ENCODE measurements around the gene POLD1.
"Not testable (repeated sequence)": the region's sequence is repeated elsewhere in the genome, so short reads cannot be mapped to it uniquely, and the experiment has no call there.

Gene POLD1

GRCh38 chr19:50383852-50384684 lies at the start of gene POLD1:
Gene POLD1, plus strand, starts transcription at chr19:50384347. Its CDS starts 14,505 bp downstream, at chr19:50398852.
- peak; percentile 88 for DNase-seq (ENCODE audit: low read depth, low spot score)

DNA sequence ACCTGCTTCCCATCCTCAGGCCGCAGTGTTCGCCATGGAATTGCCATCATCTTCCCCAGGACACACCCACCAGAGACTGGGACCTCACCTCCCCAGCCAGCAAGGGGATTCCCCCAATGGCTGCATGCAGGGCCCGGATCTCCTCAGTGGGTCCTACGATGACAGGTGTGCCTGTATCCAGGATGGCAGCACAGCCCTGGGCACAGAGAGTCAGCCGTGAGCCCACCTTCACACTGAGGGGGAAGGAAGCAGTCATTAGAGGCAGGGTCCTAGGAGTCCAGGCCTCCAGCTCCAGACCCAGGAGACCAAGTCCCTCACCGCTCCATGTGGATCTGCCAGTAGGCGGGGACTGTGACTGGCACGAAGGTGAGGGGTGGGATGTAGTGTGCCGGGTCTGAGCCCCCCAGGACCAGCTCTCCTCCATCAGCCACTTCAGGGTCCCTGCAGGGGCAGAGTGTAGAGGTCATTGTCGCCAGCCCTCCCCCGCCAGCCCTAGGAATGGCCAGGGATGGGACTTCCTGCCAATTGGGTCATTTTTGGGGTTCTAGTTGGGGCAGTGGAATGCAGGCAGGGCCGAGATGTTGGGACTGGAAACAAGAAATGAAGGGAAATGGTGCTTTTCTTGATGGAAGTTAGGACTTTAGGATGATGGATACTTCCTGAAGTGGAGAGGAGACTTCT lies 49.3 kb upstream of the POLD1 start:
- DNase-seq (ENCODE audit: low read depth, low spot score), result no peak

GRCh38 chr19:50337031-50337430 lies 47.1 kb upstream of the POLD1 start:
- not testable (repeated sequence) for DNase-seq (ENCODE audit: low read depth, low spot score)

- DNase-seq (ENCODE audit: low read depth, low spot score), result no peak
Observed at GRCh38 chr19:50340331-50340730, 43.8 kb upstream of the POLD1 start.

DNA sequence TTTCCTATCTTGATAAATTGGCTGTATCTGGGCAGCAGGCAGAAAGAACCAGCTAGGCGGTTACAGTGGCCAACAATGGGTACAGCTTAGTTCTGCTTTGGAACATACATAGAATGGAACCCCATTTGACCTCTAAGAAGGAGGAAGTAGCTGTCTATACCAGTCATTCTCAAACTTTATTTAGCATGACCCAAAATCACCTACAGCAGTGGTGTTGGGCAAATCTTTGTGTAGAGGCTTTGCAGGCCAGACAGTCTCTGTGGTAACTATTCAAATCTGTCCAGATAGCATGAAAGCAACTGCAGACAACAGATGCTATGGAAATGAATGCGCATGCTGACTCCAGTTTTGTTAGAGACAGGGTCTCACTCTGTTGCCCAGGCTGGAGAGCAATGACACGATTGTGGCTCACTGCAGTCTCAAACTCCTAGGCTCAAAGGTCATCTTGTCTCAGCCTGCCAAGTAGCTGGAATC lies 43.0 kb upstream of the POLD1 start:
- DNase-seq (ENCODE audit: low read depth, low spot score), result no peak

DNA sequence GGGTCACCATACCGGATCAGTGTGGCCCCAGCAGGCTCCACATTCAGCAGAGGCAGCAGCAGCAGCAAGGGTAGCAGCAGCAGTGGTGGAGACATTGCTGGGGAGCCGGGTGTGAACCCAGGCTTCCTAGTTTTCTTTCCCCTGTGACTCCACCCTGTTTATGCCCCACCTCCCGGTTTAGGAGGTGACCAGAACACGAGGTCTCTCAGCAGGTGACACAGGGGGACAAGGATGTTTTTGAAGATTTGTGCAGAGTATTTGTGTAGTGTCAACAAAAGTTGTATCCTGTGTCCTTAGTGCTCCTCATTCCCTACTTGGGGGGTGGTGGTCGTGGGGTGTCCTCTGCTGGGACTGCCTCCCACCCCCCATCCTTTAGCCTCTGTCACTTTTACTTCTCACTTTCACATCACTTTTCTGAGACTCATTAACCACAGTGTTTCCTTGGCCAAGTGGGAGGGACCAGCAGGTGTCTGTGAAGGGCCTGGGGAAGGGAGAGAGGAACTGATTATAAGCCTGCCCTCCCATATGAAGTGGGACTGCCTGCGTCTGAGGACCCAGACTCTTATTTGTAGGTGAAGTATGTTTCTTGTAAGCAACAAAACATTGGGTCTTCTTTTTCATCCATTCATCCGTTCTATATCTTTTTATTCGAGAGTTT lies 39.4 kb upstream of the POLD1 start:
- DNase-seq (ENCODE audit: low read depth, low spot score), result no peak

DNA sequence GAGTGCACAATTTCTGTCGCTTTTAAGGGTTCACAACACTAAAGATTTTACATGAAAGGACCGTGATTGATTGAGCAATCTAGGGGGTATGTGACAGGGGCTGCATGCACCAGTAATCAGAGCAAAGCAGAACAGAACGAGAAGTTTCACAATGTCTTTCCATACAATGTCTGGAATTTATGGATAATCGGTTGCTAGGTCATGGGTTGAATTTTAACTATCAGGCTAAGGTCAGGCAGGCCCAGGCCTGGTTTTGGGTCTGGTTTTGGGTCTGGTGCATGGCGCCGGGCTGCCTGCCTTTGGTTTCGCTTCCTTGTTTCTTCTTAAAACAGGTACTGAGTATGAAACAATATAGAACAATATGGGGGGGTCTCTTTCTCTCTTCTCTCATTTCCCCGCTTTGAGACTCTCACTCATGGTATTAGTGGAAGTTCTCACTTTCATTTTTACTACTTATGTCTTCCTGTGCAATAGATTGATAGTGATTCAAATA lies 37.0 kb upstream of the POLD1 start:
- DNase-seq (ENCODE audit: low read depth, low spot score), result not testable (repeated sequence)

- DNase-seq (ENCODE audit: low read depth, low spot score), result no peak
Observed at GRCh38 chr19:50349277-50350057, 34.7 kb upstream of the POLD1 start.

GRCh38 chr19:50352242-50352641 lies 31.9 kb upstream of the POLD1 start:
- DNase-seq (ENCODE audit: low read depth, low spot score), result no peak

DNA sequence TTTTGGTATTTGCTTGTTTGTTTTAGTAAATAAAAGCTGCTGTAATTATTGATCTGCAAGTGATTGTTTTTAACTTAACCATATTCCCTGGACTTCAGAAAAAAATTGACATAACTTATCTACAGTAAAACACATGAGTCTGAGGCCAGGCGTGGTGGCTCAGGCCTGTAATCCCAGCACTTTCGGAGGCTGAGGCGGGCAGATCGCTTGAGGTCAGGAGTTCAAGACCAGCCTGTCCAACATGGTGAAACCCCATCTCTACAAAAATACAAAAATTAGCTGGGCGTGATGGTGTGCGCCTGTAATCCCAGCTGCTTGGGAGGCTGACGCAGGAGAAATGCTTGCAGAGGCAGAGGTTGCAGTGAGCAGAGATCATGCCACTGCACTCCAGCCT lies 30.7 kb upstream of the POLD1 start:
- not testable (repeated sequence) for DNase-seq (ENCODE audit: low read depth, low spot score)

DNA sequence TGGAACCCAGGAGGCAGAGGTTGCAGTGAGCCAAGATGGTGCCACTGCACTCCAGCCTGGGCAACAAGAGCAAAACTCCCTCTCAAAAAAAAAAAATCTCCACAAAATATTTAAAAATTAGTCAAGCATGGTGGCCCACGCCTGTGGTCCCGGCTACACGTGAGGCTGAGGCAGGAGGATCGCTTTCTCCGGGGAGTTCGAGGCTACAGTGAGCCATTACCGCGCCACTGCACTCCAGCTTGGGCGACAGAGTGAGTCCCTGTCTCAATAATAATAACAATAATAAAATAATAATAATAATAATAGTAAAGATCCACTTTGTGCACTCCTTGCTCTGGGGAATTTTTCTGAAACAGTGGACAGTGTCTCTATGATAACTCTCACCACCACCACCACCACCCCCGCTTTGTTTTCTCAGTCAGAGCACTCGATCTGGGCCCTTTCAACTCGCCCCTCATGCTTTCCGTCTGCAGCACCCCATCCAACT lies 27.4 kb upstream of the POLD1 start:
- no peak for DNase-seq (ENCODE audit: low read depth, low spot score)

- peak; percentile 15 for DNase-seq (ENCODE audit: low read depth, low spot score)
Observed at GRCh38 chr19:50357178-50358100, 26.7 kb upstream of the POLD1 start.

DNA sequence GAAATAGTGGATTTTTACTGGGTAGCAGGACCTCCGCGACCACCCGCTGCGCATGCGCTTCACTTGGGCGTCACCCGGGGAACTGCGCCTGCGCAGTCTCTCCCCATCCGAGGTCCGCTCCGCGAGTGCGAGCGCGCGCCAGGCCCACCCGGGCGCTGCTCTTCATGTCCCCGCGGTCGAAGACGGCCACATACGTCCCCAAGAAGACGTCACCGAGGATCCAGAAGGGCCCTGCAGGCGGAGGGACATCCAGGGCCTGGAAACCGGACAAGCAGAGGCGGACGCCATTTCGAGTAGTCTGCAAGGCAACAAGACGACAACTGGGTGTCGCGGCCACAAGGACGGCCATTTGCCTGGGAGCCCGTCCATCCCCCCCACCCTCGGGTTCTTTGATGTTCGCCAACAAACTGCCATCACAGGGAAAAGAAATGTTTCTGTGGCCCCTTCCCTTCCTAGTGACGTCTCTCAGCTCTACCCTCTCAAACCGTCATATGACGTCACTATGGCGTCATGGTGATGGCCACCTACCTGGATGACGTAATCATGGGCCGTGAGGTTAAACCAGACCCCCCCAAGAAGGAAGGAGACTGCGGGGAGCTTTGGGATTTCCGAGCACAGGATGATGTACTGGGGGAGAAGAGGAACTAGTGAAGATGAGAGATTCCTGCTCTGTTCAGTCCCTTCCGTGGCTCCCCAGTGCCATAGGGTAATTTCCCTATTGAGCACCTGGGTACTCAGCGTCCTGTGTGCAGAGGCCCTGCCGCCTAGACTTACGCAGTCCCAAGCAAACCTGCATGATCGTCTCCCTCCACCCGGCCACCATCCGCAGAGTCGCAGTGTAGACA lies 25.4 kb upstream of the POLD1 start:
- DNase-seq (ENCODE audit: low read depth, low spot score), result no peak

GRCh38 chr19:50359328-50359818 lies 24.8 kb upstream of the POLD1 start:
- no peak for DNase-seq (ENCODE audit: low read depth, low spot score)

DNA sequence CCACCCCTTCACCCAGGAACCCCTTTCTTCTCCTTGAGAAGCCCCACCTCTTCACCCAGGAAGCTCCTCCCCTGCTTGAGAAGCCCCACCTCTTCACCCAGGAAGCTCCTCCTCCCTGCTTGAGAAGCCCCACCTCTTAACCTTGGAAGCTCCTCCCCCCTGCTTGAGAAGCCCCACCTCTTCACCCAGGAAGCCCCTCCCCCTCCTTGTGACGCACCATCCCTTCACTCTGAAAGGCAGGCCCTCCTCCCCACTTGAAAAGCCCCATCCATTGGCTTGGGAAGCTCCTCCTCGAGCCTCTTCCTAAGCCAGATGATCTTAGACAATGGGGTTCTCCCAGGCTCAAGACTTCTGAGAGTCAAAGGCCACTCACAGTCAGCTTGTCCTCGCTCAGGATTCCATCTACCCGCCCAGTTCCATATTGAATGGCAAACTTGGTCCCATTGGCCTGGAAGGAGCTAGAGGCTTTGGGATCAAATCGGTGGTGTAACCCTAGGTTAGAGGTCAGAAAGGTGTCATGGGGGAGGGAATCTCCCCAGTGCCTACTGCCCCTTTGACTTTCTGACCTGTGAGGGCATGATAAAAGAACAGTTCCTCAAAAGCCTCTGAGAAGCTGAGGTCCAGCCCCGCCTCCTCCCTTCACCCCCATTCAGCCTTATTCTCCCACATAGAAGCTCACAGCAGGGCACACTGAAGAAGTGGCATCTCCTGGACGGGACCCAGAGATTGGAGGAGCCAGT lies 22.7 kb upstream of the POLD1 start:
- no peak for DNase-seq (ENCODE audit: low read depth, low spot score)

GRCh38 chr19:50362030-50362412 lies 22.1 kb upstream of the POLD1 start:
- no peak for DNase-seq (ENCODE audit: low read depth, low spot score)

DNA sequence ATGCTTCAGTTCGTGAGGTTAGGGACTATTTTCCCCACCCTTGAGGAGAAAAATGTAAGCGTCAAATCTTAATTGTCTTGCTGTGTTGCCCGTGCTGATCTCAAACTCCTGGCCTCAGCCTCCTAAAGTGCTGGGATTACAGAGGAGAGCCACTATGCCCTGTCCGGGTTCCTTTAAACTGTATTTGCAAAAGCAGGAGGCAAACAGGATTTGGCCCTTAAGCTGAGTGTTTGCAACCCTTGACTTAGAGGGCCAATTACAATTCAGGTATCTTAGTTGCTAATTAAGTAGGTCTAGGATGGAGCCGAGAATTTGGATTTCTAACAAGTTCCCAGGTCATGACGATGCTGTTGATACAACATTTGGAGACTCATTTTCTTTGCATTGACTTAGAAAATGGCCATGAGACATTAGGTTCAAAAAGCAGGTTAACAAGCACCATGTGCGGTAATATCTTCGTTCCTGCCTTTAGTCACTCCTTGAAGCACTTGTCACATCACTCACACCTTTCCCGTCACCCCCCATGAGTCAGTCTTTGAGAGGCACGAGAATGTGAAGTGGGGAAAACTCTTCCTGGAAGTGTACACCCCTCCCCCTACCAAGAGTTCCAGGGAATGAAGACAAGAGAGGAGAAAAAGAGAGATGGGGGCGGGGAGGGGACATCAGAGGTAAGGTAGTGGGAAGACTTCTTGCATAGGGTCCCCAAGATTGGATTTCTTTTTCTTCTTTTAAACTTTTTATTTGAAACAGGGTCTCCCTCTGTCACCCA lies 21.3 kb upstream of the POLD1 start:
- DNase-seq (ENCODE audit: low read depth, low spot score), result no peak
